CD4-positive, alpha-beta T cell treated with Interleukin-15 for 4 hours (primary cell): ENCODE results near the gene TUBGCP5.

ENCODE experiments used
- DNase-seq: peaks from one replicate; pipeline ENCODE4 v3.0.0-alpha.2; 2020; ENCODE audit warnings: low spot score

TUBGCP5 gene

DNA sequence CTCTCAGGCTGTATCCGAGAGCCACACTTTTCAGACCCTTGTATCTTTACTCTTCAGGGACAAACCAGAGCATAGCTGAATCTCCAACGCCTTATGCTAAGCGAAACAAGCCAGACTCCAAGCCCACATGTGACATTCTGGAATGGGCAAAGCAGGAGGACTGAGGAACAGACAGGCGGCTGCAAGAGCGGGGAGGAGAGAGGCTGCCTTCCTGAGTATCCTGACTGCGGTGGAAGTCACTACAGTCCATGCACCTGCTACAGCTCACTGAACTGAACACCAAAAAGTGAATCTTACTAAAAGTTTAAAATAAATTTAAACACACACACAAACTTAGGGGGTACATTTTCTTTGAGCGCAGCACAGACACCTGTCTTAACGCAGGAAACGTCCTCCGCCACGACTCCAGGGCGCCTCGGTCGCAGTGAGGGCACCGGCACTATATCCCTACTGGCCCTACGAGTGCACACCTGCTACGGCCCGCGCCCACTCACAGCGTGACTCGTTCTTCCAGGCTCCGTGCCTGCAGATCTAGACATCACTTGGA, 60.6 kb downstream of the TUBGCP5 start:
- no peak for DNase-seq

DNA sequence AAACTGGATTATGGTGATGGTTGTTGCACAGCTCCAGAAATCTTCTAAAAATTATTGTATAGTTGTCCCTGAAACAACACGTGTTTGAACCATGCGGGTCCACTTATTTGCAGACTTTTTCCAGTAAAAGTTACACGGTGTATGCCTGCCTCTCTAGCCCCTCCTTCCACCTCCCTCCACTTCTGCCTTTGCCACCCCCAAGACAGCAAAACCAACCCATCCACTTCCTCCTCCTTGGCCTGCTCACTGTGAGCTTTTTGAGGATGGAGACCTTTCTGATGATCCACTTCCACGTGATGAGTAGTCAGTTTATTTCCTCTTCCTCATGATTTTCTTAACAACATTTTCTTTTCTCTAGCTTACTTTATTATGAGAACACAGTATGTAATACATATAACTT, 64.6 kb downstream of the TUBGCP5 start:
- DNase-seq = no peak

GRCh38 chr15:22973987-22974386, 65.4 kb downstream of the TUBGCP5 start:
- DNase-seq = no peak

DNA sequence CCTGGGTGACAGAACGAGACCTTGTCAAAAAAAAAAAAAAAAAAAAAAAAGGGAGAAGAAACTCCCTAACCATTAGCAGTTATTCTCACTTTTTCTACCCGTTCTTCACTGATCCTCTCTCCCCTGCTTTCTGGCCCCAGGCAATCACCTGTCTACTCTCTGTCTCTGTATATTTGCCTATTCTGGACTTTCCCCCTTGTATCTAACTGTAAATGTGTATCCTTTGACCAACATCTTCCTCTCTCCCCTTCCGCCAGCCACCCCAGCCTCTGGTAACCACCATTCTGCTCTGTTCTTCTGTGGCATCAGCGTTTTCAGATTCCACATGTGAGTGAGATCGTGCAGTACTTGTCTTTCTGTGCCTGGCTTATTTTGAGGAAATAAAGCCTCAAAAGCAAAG, 66.1 kb downstream of the TUBGCP5 start:
- no peak for DNase-seq

- no peak for DNase-seq
Observed at GRCh38 chr15:22969489-22969888, 69.9 kb downstream of the TUBGCP5 start.

DNA sequence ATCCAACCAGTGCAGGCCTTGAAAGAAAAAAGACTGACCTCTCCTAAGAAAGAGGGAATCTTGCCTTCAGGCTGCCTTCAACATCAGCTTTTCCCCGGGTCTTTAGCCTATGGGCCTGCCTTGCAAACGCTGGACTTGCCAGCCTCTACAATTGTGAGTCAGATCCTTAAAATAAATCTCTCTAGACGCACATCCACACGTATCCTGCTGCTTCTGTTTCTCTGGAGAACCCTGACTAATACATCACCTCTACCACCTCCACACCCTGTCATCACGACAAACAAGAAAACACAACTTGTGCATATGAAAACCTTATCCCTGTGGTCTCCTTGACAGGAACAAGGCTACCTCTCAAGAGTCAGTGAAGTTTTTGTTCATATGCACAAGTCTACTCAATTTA, 71.0 kb downstream of the TUBGCP5 start:
- no peak for DNase-seq

- DNase-seq = no peak
Observed at GRCh38 chr15:22967084-22967770, 72.1 kb downstream of the TUBGCP5 start.

- no peak for DNase-seq
Observed at GRCh38 chr15:22966321-22967083, 72.9 kb downstream of the TUBGCP5 start.

DNA sequence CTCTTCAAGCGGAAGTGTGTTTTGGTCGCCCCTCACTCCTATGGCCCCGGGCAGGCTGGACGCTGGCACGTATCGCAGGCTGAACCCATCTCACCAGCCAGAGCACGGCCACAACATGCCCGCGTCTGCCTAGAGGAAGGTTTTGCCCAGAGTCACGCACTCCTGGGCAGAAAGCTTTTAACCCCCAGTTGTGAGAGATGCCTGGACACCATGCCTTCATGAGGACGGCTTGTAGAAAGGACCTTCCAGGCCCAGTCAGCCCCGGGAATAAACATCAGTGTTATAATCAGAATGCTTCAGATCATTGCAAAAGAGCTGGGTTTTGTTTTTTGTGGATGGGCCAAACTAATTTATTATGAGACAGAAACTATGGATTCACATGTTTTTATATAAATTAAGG, 75.7 kb downstream of the TUBGCP5 start:
- no peak for DNase-seq

DNA sequence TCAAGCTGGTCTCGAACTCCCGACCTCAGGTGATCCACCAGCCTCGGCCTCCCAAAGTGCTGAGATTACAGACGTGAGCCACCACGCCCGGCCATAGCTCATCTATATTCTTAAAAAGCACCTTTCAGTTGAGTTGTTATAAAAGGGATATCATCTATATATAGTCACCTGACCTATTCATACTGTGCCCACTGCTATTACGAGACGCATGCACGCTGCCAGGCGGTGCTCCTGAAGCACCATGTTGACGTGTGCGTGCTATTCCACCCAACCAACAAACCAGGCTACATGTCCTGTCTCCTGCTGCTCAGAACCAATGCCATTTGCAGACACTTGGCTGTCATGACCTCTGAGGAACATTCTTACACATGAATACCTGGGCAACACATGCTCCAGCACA, 76.8 kb downstream of the TUBGCP5 start:
- no peak for DNase-seq

GRCh38 chr15:22961762-22962161, 77.6 kb downstream of the TUBGCP5 start:
- no peak for DNase-seq

- no peak for DNase-seq
Observed at GRCh38 chr15:22960556-22960955, 78.8 kb downstream of the TUBGCP5 start.

DNA sequence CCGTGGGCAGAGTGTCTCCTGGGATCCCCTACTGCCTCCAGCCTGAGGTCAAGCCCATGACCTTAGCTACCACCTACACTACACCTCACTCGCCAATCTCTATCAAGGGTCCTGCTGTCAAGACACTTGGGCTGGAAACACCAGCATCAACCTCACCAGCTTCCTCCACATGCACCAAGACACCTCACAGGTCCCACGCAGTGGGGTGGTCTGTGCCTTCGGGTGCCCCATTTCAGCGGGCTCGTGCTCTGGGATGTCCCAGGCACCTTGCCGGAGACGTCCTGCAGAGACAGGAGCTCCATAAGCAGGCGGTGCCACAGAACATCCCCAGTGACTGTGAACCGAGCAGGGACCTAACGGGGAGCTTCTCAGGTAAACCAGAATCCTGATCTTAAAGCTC, 79.2 kb downstream of the TUBGCP5 start:
- DNase-seq = no peak

GRCh38 chr15:22959321-22960101, 79.9 kb downstream of the TUBGCP5 start:
- DNase-seq = no peak

- DNase-seq = no peak
Observed at GRCh38 chr15:22958487-22959280, 80.7 kb downstream of the TUBGCP5 start.

GRCh38 chr15:22956978-22957260, 82.5 kb downstream of the TUBGCP5 start:
- no peak for DNase-seq

DNA sequence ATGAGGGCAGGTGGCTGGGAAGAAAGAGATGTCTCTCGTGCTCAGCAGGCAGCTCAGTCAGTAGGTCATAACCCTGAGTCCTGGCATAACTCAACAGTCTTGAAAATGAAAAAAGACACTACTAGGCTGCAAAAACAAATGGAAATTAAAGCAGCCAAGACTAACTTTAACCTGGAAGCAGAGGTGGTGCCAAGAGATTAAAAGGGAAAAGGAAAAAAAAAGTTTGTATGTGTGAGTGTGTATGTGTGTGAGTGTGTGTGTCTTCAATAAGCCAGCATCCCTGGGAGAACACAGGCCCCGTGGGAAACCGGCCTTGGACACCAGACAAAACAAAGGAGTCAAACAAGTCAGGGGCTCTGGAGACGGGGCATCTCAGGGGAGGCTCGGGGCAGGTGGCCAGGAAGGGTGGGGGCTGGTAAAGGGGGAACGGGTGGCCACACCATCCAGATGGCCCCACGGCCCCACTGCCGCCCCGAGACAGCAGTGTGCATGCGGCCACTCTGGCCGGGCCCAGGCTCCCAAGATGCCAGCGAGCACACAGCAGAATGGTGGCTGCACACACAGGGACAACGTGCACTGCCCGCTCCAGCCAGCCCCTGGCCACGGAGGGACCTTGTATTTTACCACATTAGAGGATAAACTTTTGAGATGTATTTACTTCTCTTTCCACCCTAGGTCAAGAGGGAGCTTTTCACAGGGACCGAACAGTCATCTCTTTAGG, 83.0 kb downstream of the TUBGCP5 start:
- no peak for DNase-seq

DNA sequence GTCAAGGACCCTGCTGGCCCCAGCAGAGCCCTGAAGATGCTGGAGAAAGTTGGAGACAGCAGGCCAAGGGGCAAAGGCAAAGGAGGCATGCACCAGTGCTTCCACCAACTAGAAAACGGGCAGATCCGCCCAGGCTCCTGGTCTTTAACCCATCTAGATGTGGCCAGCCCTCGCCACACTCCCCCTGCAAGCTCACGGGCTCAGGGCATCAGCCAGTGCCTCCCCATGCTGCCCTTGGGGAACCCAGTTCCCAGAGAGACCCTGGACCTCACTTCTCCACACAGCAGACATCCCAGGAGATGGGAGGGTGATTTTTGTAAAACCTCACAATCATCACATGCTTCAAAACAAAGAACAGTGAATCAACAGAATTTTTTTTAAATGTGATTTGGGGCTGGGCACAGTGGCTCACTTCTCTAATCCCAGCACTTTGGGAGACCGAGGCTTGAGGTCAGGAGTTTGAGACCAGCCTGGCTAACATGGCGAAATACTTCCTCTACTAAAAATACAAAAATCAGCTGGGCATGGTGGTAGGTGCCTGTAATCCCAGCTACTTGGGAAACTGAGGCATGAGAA, 83.7 kb downstream of the TUBGCP5 start:
- no peak for DNase-seq

DNA sequence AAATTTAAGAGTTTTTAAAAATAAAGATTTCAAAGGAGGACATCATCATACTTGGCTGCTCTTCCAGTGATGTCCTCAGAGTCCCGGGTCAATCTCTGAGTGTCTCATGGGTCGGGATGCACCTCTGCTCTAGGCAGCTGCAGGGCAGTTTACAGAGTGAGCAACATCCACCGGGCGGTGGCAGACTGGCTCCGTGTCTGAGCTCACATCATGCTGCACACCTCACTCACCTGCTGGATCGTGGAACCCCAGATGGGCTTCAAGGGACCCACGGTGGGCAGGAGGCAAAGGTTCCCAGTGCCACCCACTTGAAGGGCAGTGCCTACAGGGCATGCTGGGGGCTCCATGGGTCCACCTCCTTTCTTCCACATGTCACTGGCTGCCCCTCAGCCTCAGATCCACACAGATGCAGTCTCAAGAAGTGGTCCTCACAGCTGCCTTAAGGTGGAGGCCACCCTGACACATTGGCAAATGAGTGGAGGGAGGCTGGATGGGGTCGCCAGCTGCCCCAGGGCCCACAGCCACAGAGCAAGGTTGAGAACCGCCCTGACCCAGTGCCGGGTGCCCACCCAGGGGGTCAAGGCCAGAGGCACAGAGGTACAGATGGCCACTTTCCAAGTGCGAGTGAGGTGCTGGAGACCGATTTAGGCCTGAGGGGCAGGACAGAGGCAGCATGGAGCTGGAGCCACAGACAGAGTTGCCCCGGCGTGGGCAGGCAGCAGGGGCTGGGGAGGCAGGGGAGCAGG, 84.4 kb downstream of the TUBGCP5 start:
- DNase-seq = no peak

DNA sequence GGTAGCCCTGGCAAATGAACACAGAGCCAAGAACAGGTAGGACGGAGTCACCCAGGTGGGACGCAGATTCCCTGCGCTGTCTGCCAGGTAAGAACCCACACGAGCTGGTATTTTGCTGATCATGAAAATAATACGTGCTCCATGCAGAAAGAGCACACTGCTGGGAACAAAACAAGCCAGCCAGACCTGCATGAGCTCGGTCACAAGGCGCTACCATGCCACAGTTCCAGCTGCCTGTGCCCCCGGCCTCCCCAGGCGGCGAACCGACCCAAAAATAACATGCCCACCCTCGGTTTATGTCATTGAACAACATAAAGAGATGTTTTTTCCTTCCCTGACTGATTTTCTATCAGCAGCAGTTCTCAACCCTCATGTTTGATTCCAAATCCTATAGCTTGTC, 85.0 kb downstream of the TUBGCP5 start:
- DNase-seq = no peak
